Astrocyte of the cerebellum (primary cell): ENCODE results near the gene PCDHGA6.
"Not testable (repeated sequence)": the region's sequence is repeated elsewhere in the genome, so short reads cannot be mapped to it uniquely, and the experiment has no call there.

Source experiments
- DNase-seq: peaks from one replicate; pipeline ENCODE4 v3.0.0-alpha.2; 2011; ENCODE audit warnings: low read depth
- H3K4me3 ChIP-seq: 2 replicates; pipeline ENCODE4 v1.5.1; 2011; ENCODE audit warnings: mild to moderate bottlenecking, low read depth, low read length, moderate library complexity
- CTCF ChIP-seq: IDR thresholded peaks from 2 replicates; pipeline ENCODE4 v1.5.1; 2012; ENCODE audit warnings: low read length, low read depth, moderate library complexity, mild to moderate bottlenecking; ENCODE audit errors: missing control alignments
- in situ Hi-C: cut with HindIII; loops from 2 replicates; pipeline ENCODE4 v1.10.0; 2017; ENCODE audit warnings: low sequenced_read_pairs

PCDHGA6 gene

GRCh38 chr5:141374627-141375026 is 936 bp downstream of the PCDHGA6 start:
- in situ Hi-C loops, result no loop called here
- TF ChIP-seq CTCF, result no peak
- DNase-seq, result no peak
- H3K4me3 ChIP-seq, result no peak overlapping the region

GRCh38 chr5:141375444-141376155 is 1.9 kb downstream of the PCDHGA6 start:
- in situ Hi-C loops, DNase-seq, H3K4me3 ChIP-seq: not testable (repeated sequence)

GRCh38 chr5:141382469-141383294 is 9.0 kb downstream of the PCDHGA6 start, which contains the start of gene PCDHGA7:
Gene PCDHGA7 (plus strand): TSS chr5:141382742. CDS start chr5:141382900, 158 bp downstream.
- TF ChIP-seq CTCF, result peak; percentile 47
- peak within 1 kb of the TSS; percentile 43 for H3K4me3 ChIP-seq
- in situ Hi-C loops, result no loop called here
- DNase-seq, result no peak

GRCh38 chr5:141383345-141383744 is 9.7 kb downstream of the PCDHGA6 start:
- in situ Hi-C loops, result no loop called here
- peak overlapping the region; percentile 43 for H3K4me3 ChIP-seq
- no peak for DNase-seq
- no peak for TF ChIP-seq CTCF

GRCh38 chr5:141384471-141385267 is 11.0 kb downstream of the PCDHGA6 start:
- in situ Hi-C loops, result loop anchor here (5.0 kb wide), 1 partner anchor 47 kb away; the partner anchor contains the start of gene PCDHGA2
- DNase-seq, result no peak
- H3K4me3 ChIP-seq, result no peak overlapping the region
- no peak for TF ChIP-seq CTCF

GRCh38 chr5:141387557-141388311 is 14.0 kb downstream of the PCDHGA6 start, which contains the start of gene PCDHGB4:
Gene PCDHGB4 (plus strand): TSS chr5:141387698. CDS start chr5:141387885, 187 bp downstream.
- peak within 1 kb of the TSS; percentile 24 for H3K4me3 ChIP-seq
- not testable (repeated sequence) for DNase-seq

More at GRCh38 chr5:141387557-141388311, 14.0 kb downstream of the PCDHGA6 start, which contains the start of gene PCDHGB4:
- in situ Hi-C loops, result loop anchor here (5.0 kb wide), 1 partner anchor 50 kb away; the partner anchor contains the start of gene PCDHGA2
- peak; percentile 49 for TF ChIP-seq CTCF
